ENCODE data around the gene SOX18. TPM values are rescaled to one million over a fixed set of nuclear protein-coding genes. Genes with fewer than 3 reads are reported as not detected.

SOX18 gene
- total and polyA plus RNA-seq, 2 of the 8 experiments (the other 6 are each of a cell fraction or from before 2014, with no cell fraction given), result 0.09 TPM; not detected in 1

DNA sequence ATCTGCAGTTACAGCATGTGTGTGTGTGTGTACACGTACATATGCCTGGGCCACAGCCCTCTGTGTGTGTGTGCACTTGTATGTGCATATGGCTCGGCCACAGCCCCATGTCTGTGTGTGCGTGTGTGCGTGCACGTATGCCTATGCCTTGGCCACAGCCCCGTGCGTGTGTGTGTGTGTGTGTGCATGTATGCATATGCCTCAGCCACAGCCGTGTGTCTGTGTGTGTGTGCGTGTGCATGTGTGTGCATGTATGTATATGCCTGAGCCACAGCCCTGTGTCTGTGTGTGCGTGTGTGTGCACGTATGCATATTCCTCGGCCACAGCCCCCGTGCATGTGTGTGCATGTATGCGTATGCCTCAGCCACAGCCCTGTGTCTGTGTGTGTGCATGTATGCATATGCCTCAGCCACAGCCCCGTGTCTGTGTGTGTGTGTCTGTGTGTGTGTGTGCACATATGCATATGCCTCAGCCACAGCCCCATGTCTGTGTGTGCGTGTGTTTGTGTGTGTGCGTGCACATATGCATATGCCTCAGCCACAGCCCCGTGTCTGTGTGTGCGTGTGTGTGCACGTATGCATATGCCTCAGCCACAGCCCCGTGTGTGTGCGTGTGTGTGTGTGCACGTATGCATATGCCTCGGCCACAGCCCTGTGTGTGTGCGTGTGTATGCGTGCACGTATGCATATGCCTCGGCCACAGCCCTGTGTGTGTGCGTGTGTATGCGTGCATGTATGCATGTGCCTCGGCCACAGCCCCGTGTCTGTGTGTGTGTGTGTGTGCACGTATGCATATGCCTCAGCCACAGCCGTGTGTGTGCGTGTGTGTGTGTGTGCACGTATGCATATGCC, 28.1 kb downstream of the SOX18 start:
- H3K4ac ChIP-seq (replicated peaks; ENCODE audit: insufficient read length, low read depth, low read length), result no peak overlapping the region
- H4K20me1 ChIP-seq (replicated peaks in 1 of 2; ENCODE audit: control insufficient read depth in 1 of 2, insufficient read depth in 2 of 2, low read length in 2 of 2), result peaks cover 3 to 20% of the 10 kb centered on the region in 2 experiments
- peaks cover 15 to 52% (median 42%) of the 10 kb centered on the region in 4 experiments for H3K36me3 ChIP-seq (ENCODE audit: control insufficient read depth in 2 of 4, insufficient read depth in 4 of 4, low read length in 3 of 4)
- no peak overlapping the region for H3K27ac ChIP-seq (ENCODE audit: low read depth, low read length)
- ChIA-PET CTCF (ENCODE audit: partially characterized antibody) (no interaction called here), POLR2A (ENCODE audit: partially characterized antibody) (no interaction called here)
- H3K4me3 ChIP-seq (ENCODE audit: extremely low read depth in 1 of 4, insufficient read depth in 2 of 4, low read depth in 3 of 4, low read length in 4 of 4), result no peak overlapping the region
- H2BK120ac ChIP-seq (replicated peaks; ENCODE audit: low read depth, low read length), result no peak overlapping the region
- H2BK15ac ChIP-seq (ENCODE audit: low read length), result no peak overlapping the region
- 0 out of 2 replicates have a peak overlapping the region, but pooled peaks have one; percentile 27 for H2BK12ac ChIP-seq (ENCODE audit: low read depth, low read length)
- H3K56ac ChIP-seq (replicated peaks; ENCODE audit: insufficient read length, low read depth, low read length), result no peak overlapping the region
- no peaks in the 10 kb centered on the region for H3K9me3 ChIP-seq (ENCODE audit: insufficient read depth in 2 of 2, low read depth in 1 of 2, low read length in 1 of 2)
- H2AK5ac ChIP-seq (ENCODE audit: low read depth, low read length), result no peak overlapping the region
- DNase-seq (ENCODE audit: low read depth in 1 of 2, low spot score in 2 of 2) (no peak), FAIRE-seq (no peak)
- no peak overlapping the region for H3K18ac ChIP-seq (ENCODE audit: extremely low read depth, low read length)
- peak overlapping the region; percentile 66; the same call in 1 of the 2 replicates for H2BK5ac ChIP-seq (ENCODE audit: low read depth, low read length)
- H4K91ac ChIP-seq (replicated peaks; ENCODE audit: insufficient read length, low read length), result no peak overlapping the region
- H3K79me2 ChIP-seq (ENCODE audit: control insufficient read depth in 1 of 2, insufficient read depth in 2 of 2, low read length in 2 of 2), result no peaks in the 10 kb centered on the region
- H4K5ac ChIP-seq (ENCODE audit: insufficient read length, low read depth, low read length), result no peak overlapping the region
- no peak overlapping the region for H2AFZ ChIP-seq (ENCODE audit: low read length)
- no peaks in the 10 kb centered on the region for H3K27me3 ChIP-seq (replicated peaks in 1 of 4; ENCODE audit: control insufficient read depth in 3 of 4, extremely low read depth in 1 of 4, insufficient read depth in 3 of 4, low read length in 3 of 4)
- H3K79me1 ChIP-seq (ENCODE audit: low read depth, low read length), result peaks cover 8% of the 10 kb centered on the region
- H3K23me2 ChIP-seq (ENCODE audit: low read depth, low read length), result 0 out of 2 replicates have a peak, but pooled peaks cover 4% of the 10 kb centered on the region
- H3K23ac ChIP-seq (ENCODE audit: insufficient read length), result no peak overlapping the region
- no peak overlapping the region for H3K14ac ChIP-seq (ENCODE audit: insufficient read length)
- no peak overlapping the region for H2BK20ac ChIP-seq (ENCODE audit: low read length)
- H4K8ac ChIP-seq (ENCODE audit: extremely low read depth, insufficient read depth, low read length), result peak overlapping the region; percentile 25; the same call in 1 of the 2 replicates
- no peaks in the 10 kb centered on the region for H3K4me1 ChIP-seq (replicated peaks in 1 of 4; ENCODE audit: control insufficient read depth in 3 of 4, insufficient read depth in 4 of 4, low read length in 3 of 4)
- no peak overlapping the region for H3K4me2 ChIP-seq (ENCODE audit: insufficient read depth in 1 of 2, low read depth in 2 of 2, low read length in 2 of 2)
- no peak overlapping the region for H3K9ac ChIP-seq (replicated peaks in 1 of 4; ENCODE audit: extremely low read depth in 1 of 4, low read depth in 3 of 4, low read length in 3 of 4)
- 93% methylated on average over 36 of the region's 36 CpGs; no CpG with 5 or more reads in 1 of the 2 experiments for WGBS, 2 experiments (ENCODE audit: extremely low coverage in 1 of 2, insufficient coverage in 1 of 2, insufficient read length in 1 of 2, insufficient replicate concordance in 2 of 2, low coverage in 1 of 2, low lambda C conversion rate in 2 of 2, missing lambda C conversion rate in 1 of 2)
- TF ChIP-seq EGR1 (IDR thresholded peaks at IDR 0.05; ENCODE audit: borderline replicate concordance, low read depth, low read length) (no peak), SUZ12 (IDR thresholded peaks at IDR 0.05; ENCODE audit: low read length) (no peak), HDAC6 (IDR thresholded peaks at IDR 0.05; ENCODE audit: low read depth, low read length) (no peak), POLR2A (IDR thresholded peaks at IDR 0.05; ENCODE audit: control extremely low read depth in 1 of 2, low read depth in 2 of 2, low read length in 2 of 2) (no peak), ASH2L (IDR thresholded peaks at IDR 0.05; ENCODE audit: low read length) (no peak), BRCA1 (IDR thresholded peaks at IDR 0.05; ENCODE audit: low read depth, low read length) (no peak), TAF1 (IDR thresholded peaks at IDR 0.05; ENCODE audit: low read depth, low read length) (no peak)

All from H1 (cell line).